Endodermal cell (in vitro differentiated cells): Measurements from ENCODE around the gene RAPGEF1. TPM values are rescaled to one million over a fixed set of nuclear protein-coding genes. Genes with fewer than 3 reads are reported as not detected.

Experiments used
- DNase-seq: peaks from one replicate; pipeline ENCODE4 v3.0.0-alpha.2; 2017
- H3K27ac ChIP-seq: 2 replicates; pipeline ENCODE4 v1.5.1; 2013; ENCODE audit warnings: mild to moderate bottlenecking, low read depth, low read length, moderate library complexity
- H3K27me3 ChIP-seq: 2 replicates; pipeline ENCODE4 v1.6.1; 2013; ENCODE audit warnings: mild to moderate bottlenecking, low read length, moderate library complexity; ENCODE audit not compliant: insufficient read depth, control insufficient read depth, poor library complexity, severe bottlenecking
- H3K36me3 ChIP-seq: 2 replicates; pipeline ENCODE4 v1.7.0; 2013; ENCODE audit warnings: mild to moderate bottlenecking, low read length, moderate library complexity; ENCODE audit not compliant: control insufficient read depth, insufficient read depth
- H3K4me1 ChIP-seq: one replicate; pipeline ENCODE4 v1.7.0; 2013; ENCODE audit warnings: low read length; ENCODE audit not compliant: control insufficient read depth, insufficient read depth
- H3K4me3 ChIP-seq: 2 replicates; pipeline ENCODE4 v1.5.1; 2013; ENCODE audit warnings: mild to moderate bottlenecking, low read length, moderate library complexity
- H3K9ac ChIP-seq: 2 replicates; pipeline ENCODE4 v1.6.1; 2013; ENCODE audit warnings: mild to moderate bottlenecking, low read length, moderate library complexity; ENCODE audit not compliant: poor library complexity, severe bottlenecking; ENCODE audit errors: extremely low read depth
- H3K9me3 ChIP-seq: 2 replicates; pipeline ENCODE4 v1.6.1; 2013; ENCODE audit warnings: mild to moderate bottlenecking, low read length, moderate library complexity; ENCODE audit not compliant: control insufficient read depth
- H3K27ac Mint-ChIP-seq: 2 replicates; pipeline ENCODE4 v1.8.0; 2020; ENCODE audit warnings: mixed read lengths
- H3K27me3 Mint-ChIP-seq: 2 replicates; pipeline ENCODE4 v1.8.0; 2021; ENCODE audit warnings: mild to moderate bottlenecking, mixed read lengths; ENCODE audit not compliant: insufficient read depth
- H3K36me3 Mint-ChIP-seq: 2 replicates; pipeline ENCODE4 v1.8.0; 2020; ENCODE audit warnings: low read depth, mixed read lengths
- H3K4me1 Mint-ChIP-seq: 2 replicates; pipeline ENCODE4 v1.8.0; 2020; ENCODE audit warnings: mixed read lengths
- H3K4me3 Mint-ChIP-seq: 2 replicates; pipeline ENCODE4 v1.8.0; 2020; ENCODE audit warnings: mild to moderate bottlenecking, moderate library complexity, mixed read lengths
- H3K9me3 Mint-ChIP-seq: 2 replicates; pipeline ENCODE4 v1.8.0; 2020; ENCODE audit warnings: mild to moderate bottlenecking, mixed read lengths
- CTCF ChIP-seq: fragments of 200-600 bp; sonication (generic); conservative IDR thresholded peaks from 2 replicates; pipeline ENCODE4 v1.5.0; 2021; ENCODE audit warnings: antibody characterized with exemption, mild to moderate bottlenecking
- WGBS, 2 experiments: methylation state at CpG; one replicate each; pipeline versions ENCODE4 v1.1.5 to v1.1.7; 2013; ENCODE audit warnings: missing lambda C conversion rate in 2 of 2, mixed read lengths in 1 of 2; ENCODE audit not compliant: insufficient coverage in 1 of 2, insufficient read length in 1 of 2; 5-methylcytosine and 5-hydroxymethylcytosine counted together
- total RNA-seq, 2 donors: library from RNA; stranded (reverse); fragmentation: NEBNext Ultra II Directional in 1 of 2; extraction: Animal tissue kit (Norgen Biotek cat#: 25700) in 1 of 2; gene quantifications; 2 replicates in 1 of 2; 3 replicates in 1 of 2; pipeline ENCODE4 v1.2.1, GENCODE V29; 2021

RAPGEF1 gene
- total RNA-seq, 2 donors from 2014 or later = 63.4 to 85.5 TPM

GRCh38 chr9:131587906-131588305 is 152.0 kb downstream of the RAPGEF1 start:
- peak; percentile 38 for DNase-seq
- H3K4me3 Mint-ChIP-seq = no peak overlapping the region
- 93 to 94% methylated on average over 14 of the region's 14 CpGs for WGBS, 2 experiments
- Histone ChIP-seq H3K4me3 (no peak overlapping the region), H3K27me3 (no peaks in the 10 kb centered on the region), H3K4me1 (no peaks in the 10 kb centered on the region), H3K9me3 (no peaks in the 10 kb centered on the region), H3K9ac (no peak overlapping the region), H3K36me3 (peaks cover 21% of the 10 kb centered on the region), H3K27ac (no peak overlapping the region)
- H3K27ac Mint-ChIP-seq = no peak overlapping the region
- H3K27me3 Mint-ChIP-seq = no peaks in the 10 kb centered on the region
- no peaks in the 10 kb centered on the region for H3K4me1 Mint-ChIP-seq
- H3K9me3 Mint-ChIP-seq = no peaks in the 10 kb centered on the region
- peaks cover 56% of the 10 kb centered on the region for H3K36me3 Mint-ChIP-seq
- TF ChIP-seq CTCF = no peak

GRCh38 chr9:131587331-131587730 is 152.5 kb downstream of the RAPGEF1 start:
- H3K27me3 ChIP-seq = no peaks in the 10 kb centered on the region
- H3K36me3 Mint-ChIP-seq = peaks cover 54% of the 10 kb centered on the region
- WGBS, 2 experiments = 90 to 95% methylated on average over 9 of the region's 9 CpGs
- H3K9me3 Mint-ChIP-seq = no peaks in the 10 kb centered on the region
- no peak overlapping the region for H3K9ac ChIP-seq
- H3K27me3 Mint-ChIP-seq = no peaks in the 10 kb centered on the region
- no peaks in the 10 kb centered on the region for H3K9me3 ChIP-seq
- no peak overlapping the region for H3K4me3 Mint-ChIP-seq
- H3K27ac Mint-ChIP-seq = peak overlapping the region; percentile 68
- H3K4me1 ChIP-seq = no peaks in the 10 kb centered on the region
- peak; percentile 35 for DNase-seq
- peaks cover 21% of the 10 kb centered on the region for H3K36me3 ChIP-seq
- H3K27ac ChIP-seq = no peak overlapping the region
- H3K4me3 ChIP-seq = no peak overlapping the region
- TF ChIP-seq CTCF = no peak
- H3K4me1 Mint-ChIP-seq = no peaks in the 10 kb centered on the region

- H3K9ac ChIP-seq = no peak overlapping the region
- Mint-ChIP-seq H3K36me3 (peaks cover 53% of the 10 kb centered on the region), H3K27me3 (no peaks in the 10 kb centered on the region), H3K27ac (no peak overlapping the region), H3K4me1 (no peaks in the 10 kb centered on the region), H3K4me3 (no peak overlapping the region), H3K9me3 (no peaks in the 10 kb centered on the region)
- H3K4me3 ChIP-seq = no peak overlapping the region
- no peak for DNase-seq
- WGBS, 2 experiments = 93 to 100% methylated on average over 7 to 8 of the region's 8 CpGs
- H3K27me3 ChIP-seq = no peaks in the 10 kb centered on the region
- H3K9me3 ChIP-seq = no peaks in the 10 kb centered on the region
- TF ChIP-seq CTCF = no peak
- peaks cover 19% of the 10 kb centered on the region for H3K36me3 ChIP-seq
- H3K27ac ChIP-seq = no peak overlapping the region
- H3K4me1 ChIP-seq = no peaks in the 10 kb centered on the region
These were observed 154.5 kb downstream of the RAPGEF1 start for GRCh38 chr9:131585375-131585774.
